Keratinocyte (primary cell): Measurements from ENCODE around the gene TMEM235. TPM values are rescaled to one million over a fixed set of nuclear protein-coding genes. Genes with fewer than 3 reads are reported as not detected.

Source experiments
- DNase-seq: peaks from one replicate; pipeline ENCODE4 v3.0.0-alpha.2; 2011; ENCODE audit warnings: low read depth, missing footprints, low spot score
- FAIRE-seq: peaks from 2 replicates; lab custom pipeline; 2011; peaks lifted over from hg19 to GRCh38; lab: Jason Lieb, UNC
- H2AFZ ChIP-seq: 2 replicates; pipeline ENCODE4 v1.6.0; 2012; ENCODE audit warnings: low read length, control low read depth, inconsistent platforms; ENCODE audit not compliant: control insufficient read depth
- H3K27ac ChIP-seq: 2 replicates; pipeline ENCODE4 v1.5.1; 2011; ENCODE audit warnings: low read length; ENCODE audit not compliant: control insufficient read depth, insufficient read depth
- H3K27me3 ChIP-seq: 3 replicates; pipeline ENCODE4 v1.6.0; 2011; ENCODE audit warnings: low read length; ENCODE audit not compliant: control insufficient read depth, insufficient read depth; ENCODE audit errors: extremely low read depth
- H3K36me3 ChIP-seq, 2 experiments: 2 replicates in 1 of 2; 3 replicates in 1 of 2; pipeline ENCODE4 v1.5.1; 2011; ENCODE audit warnings: low read length in 2 of 2, mild to moderate bottlenecking in 1 of 2; ENCODE audit not compliant: control insufficient read depth in 2 of 2, insufficient read depth in 2 of 2; ENCODE audit errors: extremely low read depth in 1 of 2
- H3K4me1 ChIP-seq: 3 replicates; pipeline ENCODE4 v1.5.1; 2011; ENCODE audit warnings: low read length; ENCODE audit not compliant: control insufficient read depth, insufficient read depth; ENCODE audit errors: extremely low read depth
- H3K4me2 ChIP-seq: 3 replicates; pipeline ENCODE4 v1.6.0; 2011; ENCODE audit warnings: low read depth, low read length; ENCODE audit not compliant: control insufficient read depth, insufficient read depth; ENCODE audit errors: extremely low read depth
- H3K4me3 ChIP-seq, 3 experiments: fragments of 200-600 bp in 1 of 3; sonication (generic) in 1 of 3; 2 replicates in 2 of 3; 3 replicates in 1 of 3; pipeline ENCODE4 v1.5.1; 2011 to 2016; ENCODE audit warnings: low read length in 3 of 3, mild to moderate bottlenecking in 3 of 3, control low read depth in 2 of 3, inconsistent platforms in 1 of 3, low read depth in 1 of 3, mixed read lengths in 1 of 3, mixed run types in 1 of 3, moderate library complexity in 1 of 3; ENCODE audit not compliant: control insufficient read depth in 2 of 3, insufficient read depth in 2 of 3; ENCODE audit errors: extremely low read depth in 1 of 3
- H3K79me2 ChIP-seq: 2 replicates; pipeline ENCODE4 v1.6.0; 2012; ENCODE audit warnings: low read length; ENCODE audit not compliant: control insufficient read depth, insufficient read depth
- H3K9ac ChIP-seq: 3 replicates; pipeline ENCODE4 v1.6.0; 2011; ENCODE audit warnings: low read length; ENCODE audit not compliant: control insufficient read depth, insufficient read depth; ENCODE audit errors: extremely low read depth
- H3K9me1 ChIP-seq: 3 replicates; pipeline ENCODE4 v1.6.0; 2011; ENCODE audit warnings: low read length; ENCODE audit not compliant: control insufficient read depth, insufficient read depth; ENCODE audit errors: extremely low read depth
- H3K9me3 ChIP-seq: 2 replicates; pipeline ENCODE4 v1.5.1; 2012; ENCODE audit warnings: low read depth, low read length; ENCODE audit not compliant: control insufficient read depth
- H4K20me1 ChIP-seq: 3 replicates; pipeline ENCODE4 v1.6.0; 2011; ENCODE audit warnings: low read length; ENCODE audit not compliant: control insufficient read depth, insufficient read depth; ENCODE audit errors: extremely low read depth
- CTCF ChIP-seq, 3 experiments: IDR thresholded peaks in 1 of 3; conservative IDR thresholded peaks in 1 of 3; optimal IDR thresholded peaks in 1 of 3; 2 replicates in 2 of 3; 3 replicates in 1 of 3; pipeline versions ENCODE3 to v1.5.1; 2011; ENCODE audit warnings: low read length in 3 of 3, mild to moderate bottlenecking in 3 of 3, moderate library complexity in 2 of 3, control low read depth in 1 of 3, inconsistent platforms in 1 of 3; ENCODE audit not compliant: insufficient read depth in 2 of 3; ENCODE audit errors: extremely low read depth in 1 of 3
- EZH2 ChIP-seq: IDR thresholded peaks from one replicate; pipeline ENCODE4 v1.6.1; 2012; ENCODE audit warnings: inconsistent platforms, mild to moderate bottlenecking, low read length, moderate library complexity
- dilution Hi-C: fragments of 300-500 bp; cut with MboI; formaldehyde crosslinking; loops from one replicate; pipeline ENCODE4 v1.7.0; 2020; ENCODE audit warnings: low sequenced_read_pairs; ENCODE audit not compliant: extremely low pct_ligation_motif_present
- polyA plus RNA-seq, 5 experiments: library from polyadenylated mRNA; depleted of rRNA in 3 of 5; stranded (reverse) in 3 of 5; stranded (forward) in 1 of 5; unstranded in 1 of 5; fragments of >200 nt; gene quantifications; 1 replicate in 1 of 5; 2 replicates in 3 of 5; 3 replicates in 1 of 5; pipeline versions ENCODE4 v1.2.1 to v1.2.3, GENCODE V29; 2011 to 2012; ENCODE audit warnings: missing spikeins in 2 of 5, low read depth in 1 of 5, low replicate concordance in 1 of 5

Gene TMEM235
- polyA plus RNA-seq, 1 donor (not counting 4 experiments of a cell fraction or from before 2014, with no cell fraction given) = not detected

- Histone ChIP-seq H3K9me1 (no peaks in the 10 kb centered on the region), H2AFZ (no peak overlapping the region), H3K4me2 (no peak overlapping the region), H4K20me1 (no peaks in the 10 kb centered on the region), H3K27me3 (no peaks in the 10 kb centered on the region), H3K36me3 (no peaks in the 10 kb centered on the region), H3K79me2 (no peaks in the 10 kb centered on the region), H3K9me3 (no peaks in the 10 kb centered on the region), H3K27ac (no peak overlapping the region), H3K9ac (no peak overlapping the region), H3K4me1 (no peaks in the 10 kb centered on the region), H3K4me3 (no peak overlapping the region)
- dilution Hi-C loops = no loop called here
- DNase-seq (no peak), FAIRE-seq (no peak)
- TF ChIP-seq EZH2 (no peak), CTCF (optimal IDR thresholded peaks at IDR 0.05 in 1 of 3, IDR thresholded peaks at IDR 0.05 in 1 of 3, conservative IDR thresholded peaks at IDR 0.05 in 1 of 3; ENCODE audit: extremely low read depth in 1 of 3, insufficient read depth in 2 of 3, low read length in 3 of 3) (no peak)
Observed at GRCh38 chr17:78241277-78242023, 10.0 kb downstream of the TMEM235 start.

DNA sequence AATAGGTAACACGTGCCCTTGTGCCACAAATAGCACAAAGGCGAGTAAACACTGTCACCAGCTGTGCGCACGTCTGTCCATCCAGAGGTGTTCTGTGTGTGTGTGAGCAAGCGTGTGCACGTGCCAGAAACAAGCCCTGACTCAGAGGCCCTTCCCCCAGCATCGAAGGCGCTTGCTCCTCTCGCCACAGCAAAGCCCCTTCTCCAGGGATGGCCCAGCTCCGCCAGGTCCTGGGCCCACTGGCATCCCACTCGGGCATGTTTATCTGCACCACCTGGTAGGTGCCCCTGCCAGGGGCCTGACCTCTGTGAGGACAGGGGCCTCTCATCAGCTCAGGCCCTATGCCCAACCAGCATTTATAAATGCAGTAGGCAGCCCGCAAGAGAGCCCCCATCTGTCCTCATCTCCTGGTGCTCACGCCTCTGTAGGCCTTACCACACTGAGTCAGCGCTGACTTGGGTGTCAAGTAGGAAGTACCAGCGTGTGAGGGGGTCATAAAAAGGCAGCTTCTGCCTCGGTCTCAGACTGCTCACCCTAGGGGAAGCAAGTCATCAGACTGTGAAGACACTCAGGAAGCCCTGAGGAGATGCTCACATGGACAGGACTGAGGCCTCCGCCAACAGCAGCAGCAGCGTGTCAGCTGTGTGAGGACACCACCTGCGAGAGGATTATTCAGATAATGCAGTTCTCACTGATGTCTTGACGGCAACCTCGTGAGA is 10.8 kb downstream of the TMEM235 start:
- H3K9ac ChIP-seq = no peak overlapping the region
- H3K9me3 ChIP-seq = no peaks in the 10 kb centered on the region
- H3K4me3 ChIP-seq = no peak overlapping the region
- H3K27me3 ChIP-seq = no peaks in the 10 kb centered on the region
- H3K4me2 ChIP-seq = no peak overlapping the region
- no peaks in the 10 kb centered on the region for H3K9me1 ChIP-seq
- DNase-seq (no peak), FAIRE-seq (no peak)
- dilution Hi-C loops = no loop called here
- no peak overlapping the region for H3K27ac ChIP-seq
- no peaks in the 10 kb centered on the region for H3K79me2 ChIP-seq
- TF ChIP-seq CTCF (optimal IDR thresholded peaks at IDR 0.05 in 1 of 3, IDR thresholded peaks at IDR 0.05 in 1 of 3, conservative IDR thresholded peaks at IDR 0.05 in 1 of 3; ENCODE audit: extremely low read depth in 1 of 3, insufficient read depth in 2 of 3, low read length in 3 of 3) (no peak), EZH2 (no peak)
- H4K20me1 ChIP-seq = no peaks in the 10 kb centered on the region
- H3K36me3 ChIP-seq = no peaks in the 10 kb centered on the region
- no peak overlapping the region for H2AFZ ChIP-seq
- H3K4me1 ChIP-seq = no peaks in the 10 kb centered on the region
